ENCODE measurements around the gene TMSB4X. TPM values are rescaled to one million over a fixed set of nuclear protein-coding genes. Genes with fewer than 3 reads are reported as not detected.

Gene TMSB4X
- total RNA-seq, 1 donor from 2014 or later = 3,119 TPM

DNA sequence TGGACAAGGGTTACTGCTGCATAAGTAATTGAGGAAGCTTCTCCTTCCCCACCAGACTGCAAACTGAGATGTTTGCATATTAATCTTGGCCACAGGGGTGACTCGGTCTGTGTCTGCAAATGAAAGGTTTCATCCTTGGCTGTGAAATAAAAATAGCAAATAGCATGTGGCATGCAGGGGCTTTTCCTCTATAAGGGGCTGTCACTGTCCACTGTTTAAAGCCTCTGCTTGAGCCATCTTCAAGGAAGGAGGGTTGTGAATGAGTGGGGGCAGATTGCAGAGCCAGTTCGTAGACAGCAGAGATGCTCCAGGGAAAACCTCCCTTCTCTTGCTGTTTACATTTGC is 33.3 kb downstream of the TMSB4X start:
- H3K27ac ChIP-seq = no peak overlapping the region
- H3K9me3 ChIP-seq = no peaks in the 10 kb centered on the region
- no peaks in the 10 kb centered on the region for H3K4me1 ChIP-seq
- TF ChIP-seq POLR2AphosphoS5 (IDR thresholded peaks at IDR 0.05; ENCODE audit: insufficient read depth in 1 of 2, low read depth in 1 of 2) = no peak
- H3K27me3 ChIP-seq = no peaks in the 10 kb centered on the region
- H3K36me3 ChIP-seq = no peaks in the 10 kb centered on the region
- intact Hi-C loops (cut with DNase I) = no loop called here
- DNase-seq (ENCODE audit: extremely low spot score in 2 of 2) = no peak
- no peak overlapping the region for H3K4me3 ChIP-seq

DNA sequence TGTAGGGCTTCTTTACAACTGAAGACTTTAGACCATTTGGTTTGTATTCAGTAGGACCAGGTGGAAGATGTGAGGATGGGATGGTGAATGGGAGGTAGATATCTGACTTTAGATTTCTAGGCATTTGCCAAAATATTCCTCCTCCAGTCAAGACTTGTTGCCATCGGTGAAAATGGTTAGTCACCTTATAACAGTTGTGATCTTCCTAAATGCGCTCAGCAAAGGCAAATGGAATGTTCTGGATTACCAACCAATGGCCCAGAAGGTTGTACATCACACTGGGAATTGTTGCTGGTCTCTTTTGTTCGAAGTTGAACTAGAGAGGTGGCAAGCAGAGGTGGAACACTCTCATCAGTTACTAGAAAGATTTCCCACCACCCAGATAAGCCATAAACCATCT is 33.9 kb downstream of the TMSB4X start:
- H3K27me3 ChIP-seq = no peaks in the 10 kb centered on the region
- H3K27ac ChIP-seq = no peak overlapping the region
- no peaks in the 10 kb centered on the region for H3K36me3 ChIP-seq
- no peak for DNase-seq (ENCODE audit: extremely low spot score in 2 of 2)
- no peaks in the 10 kb centered on the region for H3K9me3 ChIP-seq
- intact Hi-C loops (cut with DNase I) = no loop called here
- TF ChIP-seq POLR2AphosphoS5 (IDR thresholded peaks at IDR 0.05; ENCODE audit: insufficient read depth in 1 of 2, low read depth in 1 of 2) (no peak), POLR2A (IDR thresholded peaks at IDR 0.05) (no peak)
- TF ChIP-seq, protein P1, sequence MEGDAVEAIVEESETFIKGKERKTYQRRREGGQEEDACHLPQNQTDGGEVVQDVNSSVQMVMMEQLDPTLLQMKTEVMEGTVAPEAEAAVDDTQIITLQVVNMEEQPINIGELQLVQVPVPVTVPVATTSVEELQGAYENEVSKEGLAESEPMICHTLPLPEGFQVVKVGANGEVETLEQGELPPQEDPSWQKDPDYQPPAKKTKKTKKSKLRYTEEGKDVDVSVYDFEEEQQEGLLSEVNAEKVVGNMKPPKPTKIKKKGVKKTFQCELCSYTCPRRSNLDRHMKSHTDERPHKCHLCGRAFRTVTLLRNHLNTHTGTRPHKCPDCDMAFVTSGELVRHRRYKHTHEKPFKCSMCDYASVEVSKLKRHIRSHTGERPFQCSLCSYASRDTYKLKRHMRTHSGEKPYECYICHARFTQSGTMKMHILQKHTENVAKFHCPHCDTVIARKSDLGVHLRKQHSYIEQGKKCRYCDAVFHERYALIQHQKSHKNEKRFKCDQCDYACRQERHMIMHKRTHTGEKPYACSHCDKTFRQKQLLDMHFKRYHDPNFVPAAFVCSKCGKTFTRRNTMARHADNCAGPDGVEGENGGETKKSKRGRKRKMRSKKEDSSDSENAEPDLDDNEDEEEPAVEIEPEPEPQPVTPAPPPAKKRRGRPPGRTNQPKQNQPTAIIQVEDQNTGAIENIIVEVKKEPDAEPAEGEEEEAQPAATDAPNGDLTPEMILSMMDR (IDR thresholded peaks at IDR 0.05) = no peak
- no peaks in the 10 kb centered on the region for H3K4me1 ChIP-seq
- H3K4me3 ChIP-seq = no peak overlapping the region

DNA sequence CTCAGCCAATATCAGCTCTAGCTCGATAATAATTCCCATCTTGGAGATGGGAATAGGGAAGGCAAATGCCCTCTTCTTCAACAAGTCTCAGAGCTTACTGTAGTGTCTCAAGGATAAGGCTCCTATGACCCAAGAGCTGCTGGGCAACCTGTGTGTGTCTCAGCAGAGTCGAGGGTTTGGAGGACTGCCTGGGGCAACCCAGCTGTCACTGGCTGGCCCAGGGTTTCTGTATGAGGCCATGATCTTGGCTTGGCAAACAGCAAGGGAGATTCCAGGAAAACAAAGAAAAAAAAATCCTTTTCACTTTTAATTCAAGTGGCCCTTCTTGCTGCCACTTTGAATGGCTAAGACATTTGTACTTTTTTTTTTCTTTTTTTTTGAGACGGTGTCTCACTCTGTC is 34.4 kb downstream of the TMSB4X start:
- H3K4me3 ChIP-seq = no peak overlapping the region
- H3K27me3 ChIP-seq = no peaks in the 10 kb centered on the region
- TF ChIP-seq POLR2AphosphoS5 (IDR thresholded peaks at IDR 0.05; ENCODE audit: insufficient read depth in 1 of 2, low read depth in 1 of 2) (no peak), POLR2A (IDR thresholded peaks at IDR 0.05) (no peak)
- TF ChIP-seq, protein P1 (IDR thresholded peaks at IDR 0.05) = no peak
- H3K27ac ChIP-seq = no peak overlapping the region
- H3K4me1 ChIP-seq = no peaks in the 10 kb centered on the region
- no peaks in the 10 kb centered on the region for H3K9me3 ChIP-seq
- intact Hi-C loops (cut with DNase I) = no loop called here
- H3K36me3 ChIP-seq = no peaks in the 10 kb centered on the region
- DNase-seq (ENCODE audit: extremely low spot score in 2 of 2) = no peak

DNA sequence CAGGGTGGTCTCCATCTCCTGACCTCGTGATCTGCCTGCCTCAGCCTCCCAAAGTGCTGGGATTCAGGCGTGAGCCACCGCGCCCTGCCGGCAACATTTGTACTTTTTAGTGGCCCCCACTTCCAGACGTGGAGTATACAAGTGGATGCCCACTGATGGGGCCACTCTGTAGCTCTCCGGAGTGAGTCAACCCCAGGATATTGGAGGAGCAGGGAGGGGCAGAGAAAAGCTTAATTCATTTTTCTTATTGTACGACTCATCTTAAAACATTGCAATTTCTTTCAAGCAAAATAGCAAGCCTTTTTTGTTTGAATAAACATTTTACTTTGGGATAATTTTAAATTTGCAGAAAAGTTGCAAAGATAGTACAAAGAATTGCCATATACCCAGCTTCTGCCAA is 34.9 kb downstream of the TMSB4X start:
- H3K4me3 ChIP-seq = no peak overlapping the region
- no peaks in the 10 kb centered on the region for H3K9me3 ChIP-seq
- TF ChIP-seq, protein P1 (IDR thresholded peaks at IDR 0.05) = no peak
- TF ChIP-seq POLR2A (IDR thresholded peaks at IDR 0.05) = no peak
- H3K27me3 ChIP-seq = no peaks in the 10 kb centered on the region
- DNase-seq (ENCODE audit: extremely low spot score in 2 of 2) = no peak
- intact Hi-C loops (cut with DNase I) = no loop called here
- no peak overlapping the region for H3K27ac ChIP-seq
- no peaks in the 10 kb centered on the region for H3K36me3 ChIP-seq
- no peaks in the 10 kb centered on the region for H3K4me1 ChIP-seq

DNA sequence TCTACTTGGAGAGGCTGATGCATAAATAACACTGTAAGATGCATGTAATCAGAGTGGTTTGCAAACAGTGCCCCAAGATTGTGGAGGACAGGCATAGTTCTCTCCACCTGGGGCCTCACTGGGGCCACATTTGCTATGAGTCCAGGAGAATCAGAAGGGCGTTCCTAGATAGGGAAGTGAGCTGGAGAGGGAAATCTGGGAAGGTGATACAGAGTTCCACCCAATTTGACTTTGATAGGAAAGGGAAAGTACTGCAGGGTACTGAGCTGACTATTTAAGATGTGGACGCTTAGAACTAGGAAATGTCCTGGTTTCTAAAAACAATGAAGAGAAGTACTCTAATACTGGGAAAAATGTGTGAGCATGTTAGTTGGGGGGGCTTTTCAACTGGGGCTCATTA is 35.6 kb downstream of the TMSB4X start:
- H3K9me3 ChIP-seq = no peaks in the 10 kb centered on the region
- H3K4me3 ChIP-seq = no peak overlapping the region
- TF ChIP-seq POLR2AphosphoS5 (IDR thresholded peaks at IDR 0.05; ENCODE audit: insufficient read depth in 1 of 2, low read depth in 1 of 2) (no peak), POLR2A (IDR thresholded peaks at IDR 0.05) (no peak)
- TF ChIP-seq, protein P1 (IDR thresholded peaks at IDR 0.05) = no peak
- no peaks in the 10 kb centered on the region for H3K4me1 ChIP-seq
- H3K27ac ChIP-seq = no peak overlapping the region
- no peak for DNase-seq (ENCODE audit: extremely low spot score in 2 of 2)
- no peaks in the 10 kb centered on the region for H3K36me3 ChIP-seq
- H3K27me3 ChIP-seq = no peaks in the 10 kb centered on the region
- intact Hi-C loops (cut with DNase I) = no loop called here
